Loucy (cell line): ENCODE results near the gene R3HDML.

Source experiments
- H2AFZ ChIP-seq: fragments of 200-600 bp; sonication (generic); 2 replicates; pipeline ENCODE4 v1.6.0; 2016; ENCODE audit warnings: antibody characterized with exemption, mild to moderate bottlenecking, low read length, moderate library complexity
- H3F3A ChIP-seq: fragments of 200-600 bp; 2 replicates; pipeline ENCODE4 v1.6.0; 2016; ENCODE audit warnings: antibody characterized with exemption, low read depth, mild to moderate bottlenecking
- H3K27me3 ChIP-seq: fragments of 200-600 bp; sonication (generic); 2 replicates; pipeline ENCODE4 v1.6.1; 2014; ENCODE audit warnings: low read length, mild to moderate bottlenecking; ENCODE audit not compliant: insufficient read depth, poor library complexity, severe bottlenecking
- H3K36me3 ChIP-seq: fragments of 200-600 bp; sonication (generic); 2 replicates; pipeline ENCODE4 v1.6.1; 2016; ENCODE audit warnings: low read length; ENCODE audit not compliant: insufficient read depth
- H3K4me1 ChIP-seq: fragments of 200-600 bp; sonication (generic); 2 replicates; pipeline ENCODE4 v1.5.1; 2014; ENCODE audit warnings: low read length, mild to moderate bottlenecking; ENCODE audit not compliant: insufficient read depth, poor library complexity, severe bottlenecking
- H3K4me2 ChIP-seq: fragments of 200-600 bp; sonication (generic); 2 replicates; pipeline ENCODE4 v1.6.0; 2014; ENCODE audit warnings: antibody characterized with exemption, low read length, low read depth, mild to moderate bottlenecking; ENCODE audit not compliant: poor library complexity, severe bottlenecking
- H3K4me3 ChIP-seq: fragments of 200-600 bp; sonication (generic); 2 replicates; pipeline ENCODE4 v1.5.1; 2014; ENCODE audit warnings: low read length, mild to moderate bottlenecking, mixed read lengths; ENCODE audit not compliant: poor library complexity, severe bottlenecking
- H3K79me2 ChIP-seq: fragments of 200-600 bp; sonication (generic); 2 replicates; pipeline ENCODE4 v1.6.1; 2014; ENCODE audit warnings: low read length; ENCODE audit not compliant: insufficient read depth
- H3K9ac ChIP-seq: fragments of 200-600 bp; sonication (generic); 2 replicates; pipeline ENCODE4 v1.6.0; 2014; ENCODE audit warnings: mild to moderate bottlenecking, low read depth, low read length, moderate library complexity; ENCODE audit not compliant: poor library complexity, severe bottlenecking
- H3K9me2 ChIP-seq: fragments of 200-600 bp; sonication (generic); replicated peaks from 2 replicates; pipeline ENCODE4 v1.6.1; 2016; ENCODE audit warnings: low read depth, low read length, mixed read lengths
- H3K9me3 ChIP-seq: fragments of 200-600 bp; sonication (generic); 2 replicates; pipeline ENCODE4 v1.6.1; 2014; ENCODE audit warnings: mild to moderate bottlenecking, antibody characterized with exemption, low read length, low read depth; ENCODE audit not compliant: insufficient read depth
- H4K20me1 ChIP-seq: fragments of 200-600 bp; sonication (generic); 2 replicates; pipeline ENCODE4 v1.6.0; 2014; ENCODE audit warnings: antibody characterized with exemption, low read length, mild to moderate bottlenecking; ENCODE audit not compliant: insufficient read depth, poor library complexity, severe bottlenecking
- EZH2phosphoT487 ChIP-seq: fragments of 200-600 bp; IDR thresholded peaks from 2 replicates; pipeline ENCODE4 v1.6.1; 2018; ENCODE audit warnings: antibody characterized with exemption, mild to moderate bottlenecking, moderate library complexity, borderline replicate concordance
- TF ChIP-seq, protein P1 (sequence below): fragments of 200-600 bp; sonication (generic); conservative IDR thresholded peaks from 2 replicates; pipeline ENCODE4 v1.5.1; 2014; ENCODE audit warnings: mild to moderate bottlenecking, antibody characterized with exemption, low read length

The R3HDML gene

DNA sequence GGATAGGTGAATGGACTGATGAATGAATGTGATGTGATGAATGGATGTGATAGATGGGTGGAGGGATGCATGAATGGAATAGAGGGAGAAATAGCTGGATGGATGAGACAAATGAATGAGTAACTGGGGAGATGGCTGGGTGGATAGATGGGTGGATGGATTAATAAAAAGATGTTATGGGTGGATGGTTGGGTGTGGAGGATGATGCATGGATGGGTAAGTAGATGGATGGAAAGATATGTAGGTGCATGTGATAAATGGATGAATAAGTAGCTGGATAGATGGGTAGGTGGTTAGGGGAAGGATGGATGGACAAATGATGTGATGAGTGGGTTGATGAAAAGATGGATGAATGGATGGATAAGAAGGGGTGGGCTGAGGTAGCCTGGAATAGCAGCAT is 23.4 kb downstream of the R3HDML start:
- H3K79me2 ChIP-seq = no peaks in the 10 kb centered on the region
- no peaks in the 10 kb centered on the region for H4K20me1 ChIP-seq
- no peaks in the 10 kb centered on the region for H3K4me1 ChIP-seq

DNA sequence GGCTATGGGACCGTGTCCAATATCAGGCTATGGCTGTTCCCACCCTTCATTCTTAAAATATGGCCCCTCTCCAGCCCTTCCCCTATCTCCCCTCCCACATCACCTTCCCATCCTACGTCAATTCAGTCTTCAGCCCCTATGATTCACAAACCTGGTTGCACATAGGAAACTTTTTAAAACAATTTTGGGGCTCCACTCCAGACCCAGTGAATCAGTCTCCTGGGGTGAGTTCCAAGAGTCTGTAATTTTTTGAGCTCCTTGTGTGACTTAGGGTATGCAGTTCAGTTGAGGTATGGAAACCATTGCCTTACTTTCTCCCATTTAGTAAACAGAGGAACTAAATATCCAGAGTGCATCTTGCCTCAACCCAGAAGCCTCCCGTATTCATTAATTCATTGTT is 24.2 kb downstream of the R3HDML start:
- no peak overlapping the region for H3K9ac ChIP-seq
- no peaks in the 10 kb centered on the region for H3K79me2 ChIP-seq
- H3K4me3 ChIP-seq = no peak overlapping the region
- no peaks in the 10 kb centered on the region for H3K4me1 ChIP-seq
- no peaks in the 10 kb centered on the region for H4K20me1 ChIP-seq
- H2AFZ ChIP-seq = no peak overlapping the region
- no peak for TF ChIP-seq EZH2phosphoT487
- TF ChIP-seq, protein P1, sequence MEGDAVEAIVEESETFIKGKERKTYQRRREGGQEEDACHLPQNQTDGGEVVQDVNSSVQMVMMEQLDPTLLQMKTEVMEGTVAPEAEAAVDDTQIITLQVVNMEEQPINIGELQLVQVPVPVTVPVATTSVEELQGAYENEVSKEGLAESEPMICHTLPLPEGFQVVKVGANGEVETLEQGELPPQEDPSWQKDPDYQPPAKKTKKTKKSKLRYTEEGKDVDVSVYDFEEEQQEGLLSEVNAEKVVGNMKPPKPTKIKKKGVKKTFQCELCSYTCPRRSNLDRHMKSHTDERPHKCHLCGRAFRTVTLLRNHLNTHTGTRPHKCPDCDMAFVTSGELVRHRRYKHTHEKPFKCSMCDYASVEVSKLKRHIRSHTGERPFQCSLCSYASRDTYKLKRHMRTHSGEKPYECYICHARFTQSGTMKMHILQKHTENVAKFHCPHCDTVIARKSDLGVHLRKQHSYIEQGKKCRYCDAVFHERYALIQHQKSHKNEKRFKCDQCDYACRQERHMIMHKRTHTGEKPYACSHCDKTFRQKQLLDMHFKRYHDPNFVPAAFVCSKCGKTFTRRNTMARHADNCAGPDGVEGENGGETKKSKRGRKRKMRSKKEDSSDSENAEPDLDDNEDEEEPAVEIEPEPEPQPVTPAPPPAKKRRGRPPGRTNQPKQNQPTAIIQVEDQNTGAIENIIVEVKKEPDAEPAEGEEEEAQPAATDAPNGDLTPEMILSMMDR = no peak
- H3K9me2 ChIP-seq = no peaks in the 10 kb centered on the region
- H3K36me3 ChIP-seq = no peaks in the 10 kb centered on the region
- no peaks in the 10 kb centered on the region for H3F3A ChIP-seq
- no peaks in the 10 kb centered on the region for H3K27me3 ChIP-seq
- no peak overlapping the region for H3K4me2 ChIP-seq
- no peaks in the 10 kb centered on the region for H3K9me3 ChIP-seq

More for the DNA sequence above, 23.4 kb downstream of the R3HDML start:
- Histone ChIP-seq H3K9ac (no peak overlapping the region), H2AFZ (no peak overlapping the region), H3K27me3 (no peaks in the 10 kb centered on the region), H3K36me3 (no peaks in the 10 kb centered on the region), H3K9me2 (no peaks in the 10 kb centered on the region), H3F3A (no peaks in the 10 kb centered on the region), H3K9me3 (no peaks in the 10 kb centered on the region), H3K4me3 (no peak overlapping the region), H3K4me2 (no peak overlapping the region)
- TF ChIP-seq, protein P1 = no peak
- no peak for TF ChIP-seq EZH2phosphoT487

DNA sequence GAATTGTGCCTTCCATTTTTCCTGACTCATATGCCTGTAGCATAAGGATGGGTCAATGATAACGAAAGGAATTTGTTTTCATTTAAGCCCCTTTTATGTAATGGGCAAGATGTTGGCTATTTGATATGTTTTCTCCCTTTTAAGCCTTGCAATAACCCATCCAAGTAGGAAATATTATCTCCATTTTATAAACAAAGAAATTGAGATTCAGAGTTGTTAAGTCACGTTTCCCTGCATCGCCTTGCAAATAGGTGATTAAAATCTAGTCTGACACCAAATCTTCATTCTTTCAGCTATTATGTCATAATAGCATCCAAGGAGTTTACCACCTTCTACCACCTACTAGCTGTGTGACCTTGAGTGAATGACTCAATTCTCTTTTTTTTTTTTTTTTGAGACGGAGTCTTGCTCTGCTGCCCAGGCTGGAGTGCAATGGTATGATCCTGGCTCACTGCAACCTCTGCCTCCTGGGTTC is 25.7 kb downstream of the R3HDML start:
- H3F3A ChIP-seq = no peaks in the 10 kb centered on the region
- no peaks in the 10 kb centered on the region for H4K20me1 ChIP-seq
- no peaks in the 10 kb centered on the region for H3K9me2 ChIP-seq
- no peak for TF ChIP-seq EZH2phosphoT487
- TF ChIP-seq, protein P1 = no peak
- H3K4me1 ChIP-seq = no peaks in the 10 kb centered on the region
- no peak overlapping the region for H3K4me2 ChIP-seq
- H3K27me3 ChIP-seq = no peaks in the 10 kb centered on the region
- H3K9ac ChIP-seq = no peak overlapping the region
- H2AFZ ChIP-seq = no peak overlapping the region
- H3K9me3 ChIP-seq = no peaks in the 10 kb centered on the region
- H3K4me3 ChIP-seq = no peak overlapping the region
- no peaks in the 10 kb centered on the region for H3K79me2 ChIP-seq
- no peaks in the 10 kb centered on the region for H3K36me3 ChIP-seq
